MM.1S (cell line): ENCODE data around the gene MED13L.

Experiments used
- DNase-seq: peaks from one replicate; pipeline ENCODE4 v3.0.0-alpha.2; 2015
- H2AFZ ChIP-seq: fragments of 300-600 bp; sonication (generic); 2 replicates; pipeline ENCODE4 v1.6.0; 2016; ENCODE audit warnings: antibody characterized with exemption, low read length
- H3F3A ChIP-seq: fragments of 300-600 bp; sonication (generic); 2 replicates; pipeline ENCODE4 v1.6.1; 2016; ENCODE audit warnings: mild to moderate bottlenecking, antibody characterized with exemption, low read length, moderate library complexity, mixed read lengths; ENCODE audit not compliant: insufficient read depth
- H3K27ac ChIP-seq: fragments of 300-600 bp; sonication (generic); 2 replicates; pipeline ENCODE4 v1.5.1; 2016; ENCODE audit warnings: mild to moderate bottlenecking, low read length
- H3K27me3 ChIP-seq: fragments of 300-600 bp; sonication (generic); replicated peaks from 2 replicates; pipeline ENCODE4 v1.6.0; 2016; ENCODE audit warnings: low read length; ENCODE audit not compliant: insufficient read depth
- H3K36me3 ChIP-seq: fragments of 300-600 bp; sonication (generic); replicated peaks from 2 replicates; pipeline ENCODE4 v1.6.1; 2016; ENCODE audit warnings: mild to moderate bottlenecking, low read length, mixed read lengths; ENCODE audit not compliant: insufficient read depth
- H3K4me1 ChIP-seq: fragments of 300-600 bp; sonication (generic); 2 replicates; pipeline ENCODE4 v1.6.1; 2016; ENCODE audit warnings: low read length, mixed read lengths
- H3K4me2 ChIP-seq: fragments of 300-600 bp; sonication (generic); 2 replicates; pipeline ENCODE4 v1.6.0; 2016; ENCODE audit warnings: low read depth, low read length
- H3K4me3 ChIP-seq: fragments of 300-600 bp; sonication (generic); 2 replicates; pipeline ENCODE4 v1.5.1; 2016; ENCODE audit warnings: low read length, mixed read lengths
- H3K79me2 ChIP-seq: fragments of 300-600 bp; sonication (generic); 2 replicates; pipeline ENCODE4 v1.6.1; 2016; ENCODE audit warnings: mixed run types, low read length, mixed read lengths
- H3K9ac ChIP-seq: fragments of 300-600 bp; sonication (generic); 2 replicates; pipeline ENCODE4 v1.6.1; 2016; ENCODE audit warnings: low read length, mixed read lengths
- H3K9me2 ChIP-seq: fragments of 300-600 bp; sonication (generic); replicated peaks from 2 replicates; pipeline ENCODE4 v1.6.1; 2016; ENCODE audit warnings: mild to moderate bottlenecking, low read length, mixed read lengths; ENCODE audit not compliant: insufficient read depth
- H3K9me3 ChIP-seq: fragments of 300-600 bp; sonication (generic); replicated peaks from 2 replicates; pipeline ENCODE4 v1.6.1; 2016; ENCODE audit warnings: mild to moderate bottlenecking, low read length, mixed read lengths; ENCODE audit not compliant: insufficient read depth
- H4K20me1 ChIP-seq: fragments of 300-600 bp; sonication (generic); 2 replicates; pipeline ENCODE4 v1.6.1; 2016; ENCODE audit warnings: mild to moderate bottlenecking, low read length, moderate library complexity, mixed read lengths; ENCODE audit not compliant: insufficient read depth
- CTCF ChIP-seq: fragments of 300-600 bp; sonication (generic); IDR thresholded peaks from 2 replicates; pipeline ENCODE4 v1.5.1; 2016; ENCODE audit warnings: antibody characterized with exemption, low read length, mixed read lengths
- EZH2 ChIP-seq: fragments of 300-600 bp; sonication (generic); optimal IDR thresholded peaks from 2 replicates; pipeline ENCODE3; 2017; ENCODE audit warnings: low read depth, mild to moderate bottlenecking, antibody characterized with exemption, low read length, mixed read lengths
- EZH2phosphoT487 ChIP-seq: fragments of 300-600 bp; sonication (generic); IDR thresholded peaks from 2 replicates; pipeline ENCODE4 v1.6.1; 2018; ENCODE audit warnings: antibody characterized with exemption, low read length

MED13L gene

DNA sequence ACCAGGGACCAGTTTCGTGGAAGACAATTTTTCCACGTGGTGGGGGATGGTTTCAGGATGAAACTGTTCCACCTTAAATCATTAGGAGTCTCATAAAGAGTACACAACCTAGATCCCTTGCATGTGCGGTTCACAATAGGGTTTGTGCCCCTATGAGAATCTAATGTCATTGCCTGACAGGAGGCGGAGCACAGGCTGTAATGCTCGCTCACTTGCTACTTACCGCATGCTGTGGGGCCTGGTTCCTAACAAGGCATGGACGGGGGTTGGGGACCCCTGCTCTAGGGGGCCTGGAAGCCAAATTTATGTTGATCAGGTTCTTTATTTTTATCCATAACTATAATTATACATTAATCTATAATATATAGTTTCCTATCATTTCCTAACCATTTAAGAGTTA, 315.3 kb downstream of the MED13L start:
- H3F3A ChIP-seq: no peaks in the 10 kb centered on the region
- no peaks in the 10 kb centered on the region for H3K79me2 ChIP-seq
- no peaks in the 10 kb centered on the region for H4K20me1 ChIP-seq
- no peak for DNase-seq
- TF ChIP-seq EZH2phosphoT487: no peak
- no peak for TF ChIP-seq EZH2
- no peak for TF ChIP-seq CTCF
- H3K4me3 ChIP-seq: no peak overlapping the region
- no peaks in the 10 kb centered on the region for H3K27me3 ChIP-seq
- H2AFZ ChIP-seq: no peak overlapping the region
- no peak overlapping the region for H3K9ac ChIP-seq
- no peaks in the 10 kb centered on the region for H3K9me2 ChIP-seq
- H3K36me3 ChIP-seq: no peaks in the 10 kb centered on the region; the same call in 1 of the 2 replicates
- H3K4me1 ChIP-seq: no peaks in the 10 kb centered on the region
- no peaks in the 10 kb centered on the region for H3K9me3 ChIP-seq
- H3K27ac ChIP-seq: no peak overlapping the region
- H3K4me2 ChIP-seq: no peak overlapping the region

DNA sequence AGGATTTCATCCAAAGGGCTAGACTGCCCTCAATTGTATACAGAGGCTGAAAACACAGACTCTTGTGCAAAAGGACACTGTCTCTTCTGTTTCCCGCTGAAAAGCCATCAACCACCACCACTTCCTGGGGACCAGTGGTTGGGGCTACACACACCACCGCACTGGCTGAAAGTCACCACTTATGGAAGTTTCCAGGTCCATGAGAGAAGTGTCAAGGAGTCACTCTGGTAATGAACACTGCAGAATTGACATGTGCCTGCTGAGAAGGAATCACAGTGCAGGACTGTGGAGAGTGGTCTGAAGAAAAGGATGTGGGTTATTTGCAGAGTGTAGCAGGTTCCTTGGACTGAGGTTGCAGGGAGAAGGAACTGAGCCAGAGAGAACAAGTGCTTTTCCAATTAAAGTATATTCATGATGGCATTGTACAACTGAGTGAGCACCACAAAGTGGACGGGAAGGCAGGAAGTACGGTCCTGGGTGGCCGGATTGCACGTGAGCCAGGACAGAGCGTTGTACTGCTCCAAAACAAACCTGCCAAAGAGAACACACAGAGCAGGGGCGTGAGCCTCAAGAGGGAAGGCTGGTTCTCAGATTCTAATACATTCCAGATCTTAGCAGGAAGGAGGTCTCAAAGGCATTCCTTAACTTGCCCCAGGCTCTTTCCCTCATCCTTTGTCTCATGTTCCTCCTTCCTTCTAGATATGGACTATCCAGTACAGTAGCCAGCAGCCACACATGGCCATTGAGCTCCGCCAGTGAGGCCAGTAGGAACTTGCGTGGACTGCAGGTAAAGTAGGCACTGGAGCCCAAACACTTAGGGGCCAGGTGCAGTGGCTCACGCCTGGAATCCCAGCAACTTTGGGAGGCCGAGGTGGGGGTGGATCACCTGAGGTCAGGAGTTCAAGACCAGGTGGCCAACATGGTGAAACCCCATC, 316.4 kb downstream of the MED13L start:
- Histone ChIP-seq H3K9me2 (no peaks in the 10 kb centered on the region), H3K9me3 (no peaks in the 10 kb centered on the region), H3K27me3 (no peaks in the 10 kb centered on the region), H2AFZ (no peak overlapping the region), H3K4me1 (no peaks in the 10 kb centered on the region), H3K27ac (no peak overlapping the region), H3K4me3 (no peak overlapping the region), H3K79me2 (no peaks in the 10 kb centered on the region), H3K9ac (no peak overlapping the region), H3F3A (no peaks in the 10 kb centered on the region), H3K36me3 (no peaks in the 10 kb centered on the region; the same call in 1 of the 2 replicates), H4K20me1 (no peaks in the 10 kb centered on the region), H3K4me2 (no peak overlapping the region)
- TF ChIP-seq EZH2phosphoT487: no peak
- no peak for TF ChIP-seq CTCF
- TF ChIP-seq EZH2: no peak
- no peak for DNase-seq

DNA sequence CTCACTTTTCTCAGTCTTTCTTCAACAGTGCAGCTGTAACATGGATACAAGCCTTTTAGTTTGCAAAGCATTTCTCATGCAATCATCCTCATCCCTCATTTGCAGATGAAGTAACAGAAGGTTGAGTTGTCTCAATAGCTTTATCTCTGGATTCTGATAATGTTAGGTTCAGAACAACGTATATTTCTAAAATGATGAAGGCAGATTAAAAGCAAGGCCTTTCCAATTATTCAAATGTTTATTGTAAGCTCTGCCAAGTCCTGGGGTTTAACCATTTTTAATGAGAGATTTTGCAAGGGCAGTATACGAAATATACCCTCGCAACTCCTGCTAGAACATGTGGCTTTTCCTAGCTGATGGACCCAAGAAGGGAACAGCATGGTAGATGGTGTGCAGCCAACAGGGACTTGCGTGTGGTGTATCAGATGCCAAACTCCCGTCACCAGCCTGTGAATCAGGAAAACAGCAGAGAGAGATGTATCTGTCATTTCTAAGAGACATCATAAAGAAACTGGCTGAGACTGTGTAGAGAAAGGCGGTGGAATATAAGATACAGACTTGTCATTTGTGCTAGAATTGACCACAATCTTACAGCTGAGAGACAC, 319.7 kb downstream of the MED13L start:
- no peak overlapping the region for H3K4me2 ChIP-seq
- no peak for TF ChIP-seq EZH2
- no peak for TF ChIP-seq EZH2phosphoT487
- no peak for TF ChIP-seq CTCF
- H2AFZ ChIP-seq: no peak overlapping the region
- no peak for DNase-seq
- no peaks in the 10 kb centered on the region for H3K4me1 ChIP-seq
- H3K27ac ChIP-seq: no peak overlapping the region
- no peaks in the 10 kb centered on the region for H3K79me2 ChIP-seq
- no peaks in the 10 kb centered on the region; the same call in 1 of the 2 replicates for H3K36me3 ChIP-seq
- H3K9ac ChIP-seq: no peak overlapping the region
- no peaks in the 10 kb centered on the region for H3F3A ChIP-seq
- H3K9me3 ChIP-seq: no peaks in the 10 kb centered on the region
- no peaks in the 10 kb centered on the region for H4K20me1 ChIP-seq
- H3K9me2 ChIP-seq: no peaks in the 10 kb centered on the region
- H3K4me3 ChIP-seq: no peak overlapping the region
- H3K27me3 ChIP-seq: no peaks in the 10 kb centered on the region
